ENCODE measurements around the gene PTPRCAP. TPM values are rescaled to one million over a fixed set of nuclear protein-coding genes. Genes with fewer than 3 reads are reported as not detected.

PTPRCAP gene
- total RNA-seq, 4 donors from 2014 or later = 13.2 to 78.9 (median 53.9) TPM

- Histone ChIP-seq H3K27me3 (no peaks in the 10 kb centered on the region), H3K36me3 (no peaks in the 10 kb centered on the region), H3K4me3 (peak overlapping the region; percentile 38 to 79 (median 55)), H3K9me3 (no peaks in the 10 kb centered on the region), H3K4me1 (peaks cover 13 to 30% (median 18%) of the 10 kb centered on the region in 4 donors), H3K27ac (peak overlapping the region; percentile 88 to 97 (median 93))
- in situ Hi-C loops (cut with MboI; ENCODE audit: low pct_ligation_motif_present in 1 of 4, low pct_unique_long_range_greater_than_20kb in 1 of 4, low sequenced_read_pairs in 3 of 4) (no loop called here), intact Hi-C loops (cut with DNase I; ENCODE audit: low total_unique reads) (no loop called here)
- TF ChIP-seq CTCF (IDR thresholded peaks at IDR 0.05) = no peak
- TF ChIP-seq POLR2A (IDR thresholded peaks at IDR 0.05) = peak; percentile 20
- peak; percentile 73 to 77 (median 75) for TF ChIP-seq POLR2AphosphoS5 (IDR thresholded peaks at IDR 0.05)
- TF ChIP-seq EP300 (IDR thresholded peaks at IDR 0.05; ENCODE audit: low read depth) = no peak
- DNase-seq = peak; percentile 99
- WGBS, 2 donors (ENCODE audit: low coverage in 1 of 2) = 1% methylated on average over 60 of the region's 97 CpGs; no CpG with 5 or more reads in 1 of the 2 donors
Observed at GRCh38 chr11:67420646-67421429, 16.6 kb downstream of the PTPRCAP start.

DNA sequence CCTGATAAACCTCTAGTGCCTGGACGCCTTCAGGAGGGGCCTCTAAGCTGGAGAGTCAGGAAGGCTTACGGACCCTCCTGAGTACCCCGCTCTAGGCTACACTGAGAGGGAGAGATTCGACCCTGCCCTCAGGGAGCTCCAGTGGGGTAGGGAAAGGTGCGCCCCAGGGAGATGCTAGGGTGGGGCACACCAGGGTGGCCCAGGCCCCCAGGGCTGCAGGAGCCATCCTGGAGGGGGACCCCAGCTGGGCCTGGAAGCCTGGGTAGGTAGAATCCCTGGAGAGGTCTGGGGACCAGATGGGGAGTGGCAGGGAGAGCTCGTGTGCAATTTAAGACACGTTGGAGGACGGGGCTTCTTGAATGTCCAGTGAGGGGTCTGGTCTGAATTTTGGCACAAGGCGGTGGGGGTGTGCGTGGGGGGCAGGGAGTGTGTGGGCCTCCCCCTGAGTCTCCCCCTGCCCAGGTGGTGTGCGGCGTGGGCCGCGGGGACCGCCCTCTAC is 17.3 kb downstream of the PTPRCAP start:
- intact Hi-C loops (cut with DNase I; ENCODE audit: low total_unique reads) = no loop called here

GRCh38 chr11:67419325-67420049 is 18.0 kb downstream of the PTPRCAP start:
- peak overlapping the region in 1 of 4 donors; percentile 91 for H3K27ac ChIP-seq
- TF ChIP-seq POLR2AphosphoS5 (IDR thresholded peaks at IDR 0.05) = no peak
- TF ChIP-seq CTCF (IDR thresholded peaks at IDR 0.05) = no peak
- no peak for TF ChIP-seq EP300 (IDR thresholded peaks at IDR 0.05; ENCODE audit: low read depth)
- TF ChIP-seq POLR2A (IDR thresholded peaks at IDR 0.05) = no peak
- in situ Hi-C loops (cut with MboI; ENCODE audit: low pct_ligation_motif_present in 1 of 4, low pct_unique_long_range_greater_than_20kb in 1 of 4, low sequenced_read_pairs in 3 of 4) = no loop called here
- DNase-seq = no peak
- H3K27me3 ChIP-seq = peaks cover 10% of the 10 kb centered on the region
- intact Hi-C loops (cut with DNase I; ENCODE audit: low total_unique reads) = no loop called here
- WGBS, 2 donors (ENCODE audit: low coverage in 1 of 2) = 91% methylated on average over 21 of the region's 21 CpGs; no CpG with 5 or more reads in 1 of the 2 donors
- H3K9me3 ChIP-seq = no peaks in the 10 kb centered on the region
- no peak overlapping the region for H3K4me3 ChIP-seq
- no peaks in the 10 kb centered on the region for H3K36me3 ChIP-seq
- H3K4me1 ChIP-seq = peaks cover 13 to 42% (median 29%) of the 10 kb centered on the region in 4 donors

More for the DNA sequence above, 17.3 kb downstream of the PTPRCAP start:
- in situ Hi-C loops (cut with MboI; ENCODE audit: low pct_ligation_motif_present in 1 of 4, low pct_unique_long_range_greater_than_20kb in 1 of 4, low sequenced_read_pairs in 3 of 4) = no loop called here
- no peak for DNase-seq
- H3K4me1 ChIP-seq = peaks cover 13 to 37% (median 23%) of the 10 kb centered on the region in 4 donors
- peaks cover 3% of the 10 kb centered on the region for H3K27me3 ChIP-seq
- WGBS, 2 donors (ENCODE audit: low coverage in 1 of 2) = 38% methylated on average over 12 of the region's 15 CpGs; no CpG with 5 or more reads in 1 of the 2 donors
- peak overlapping the region; percentile 88 to 97 (median 93) for H3K27ac ChIP-seq
- H3K4me3 ChIP-seq = peak overlapping the region in 3 of 4 donors; percentile 52 to 79 (median 58)
- no peaks in the 10 kb centered on the region for H3K36me3 ChIP-seq
- no peaks in the 10 kb centered on the region for H3K9me3 ChIP-seq
- no peak for TF ChIP-seq POLR2AphosphoS5 (IDR thresholded peaks at IDR 0.05)
- no peak for TF ChIP-seq CTCF (IDR thresholded peaks at IDR 0.05)
- TF ChIP-seq EP300 (IDR thresholded peaks at IDR 0.05; ENCODE audit: low read depth) = no peak
- TF ChIP-seq POLR2A (IDR thresholded peaks at IDR 0.05) = no peak

All from transverse colon (tissue), 4 donors.